HCT116 (cell line): ENCODE measurements around the gene KCNN3. TPM values are rescaled to one million over a fixed set of nuclear protein-coding genes. Genes with fewer than 3 reads are reported as not detected.

Experiments
- ATAC-seq: fragments of 200-7000 bp; cut with Tn5 transposase; 2 replicates; pipeline ENCODE4 v1.9.1; 2020; ENCODE audit warnings: mild to moderate bottlenecking, moderate library complexity
- BruUV-seq: library from RNA; stranded (reverse); fragments of 400-500 nt; replicated peaks from 2 replicates; lab custom pipeline; 2021; lab: Mats Ljungman, UMichigan
- CTCF ChIA-PET: fragments of 300-600 bp; sonication (Branson Sonifier 250); formaldehyde crosslinking; loops from one replicate; lab custom pipeline; 2021; ENCODE audit warnings: antibody characterized with exemption; lab: Charles Lee
- POLR2A ChIA-PET: fragments of 300-600, 350-600 bp; sonication (Branson Sonifier 250); formaldehyde crosslinking; loops from one replicate; lab custom pipeline; 2021; ENCODE audit warnings: antibody characterized with exemption; lab: Charles Lee
- RAD21 ChIA-PET, 2 experiments: fragments of 300-600 bp; sonication (Branson Sonifier 250); formaldehyde crosslinking; loops; one replicate each; lab custom pipeline; 2023; ENCODE audit warnings: low total read pairs in 2 of 2; ENCODE audit not compliant: uncharacterized antibody in 2 of 2, unreplicated experiment in 2 of 2, low non-redundant PET in 1 of 2; lab: Charles Lee
- DNase-seq: peaks from one replicate; pipeline ENCODE4 v3.0.0-alpha.2; 2010; ENCODE audit warnings: low read depth, low spot score
- H2AFZ ChIP-seq: fragments of 200-600 bp; shearing (Covaris generic), sonication (generic); 2 replicates; pipeline ENCODE4 v1.6.1; 2017; ENCODE audit warnings: low read depth, mixed run types, mixed read lengths, antibody characterized with exemption, low read length; ENCODE audit not compliant: poor library complexity, severe bottlenecking
- H3K27ac ChIP-seq: 2 replicates; pipeline ENCODE4 v1.5.1; 2012; ENCODE audit warnings: low read depth, low read length
- H3K27me3 ChIP-seq: fragments of 200-600 bp; sonication (generic); 2 replicates; pipeline ENCODE4 v1.6.1; 2016; ENCODE audit warnings: mixed run types, low read length, mixed read lengths; ENCODE audit not compliant: insufficient read depth
- H3K36me3 ChIP-seq, 2 experiments: fragments of 200-500 bp in 1 of 2; fragments of 200-600 bp in 1 of 2; sonication (Bioruptor generic) in 1 of 2; sonication (generic) in 1 of 2; 2 replicates each; pipeline versions ENCODE4 v1.5.1 to v1.6.1; 2014 to 2016; ENCODE audit warnings: low read length in 2 of 2, inconsistent platforms in 1 of 2, mixed read lengths in 1 of 2, mixed run types in 1 of 2; ENCODE audit not compliant: insufficient read depth in 2 of 2, control insufficient read depth in 1 of 2
- H3K4me1 ChIP-seq, 2 experiments: fragments of 200-600 bp in 1 of 2; sonication (generic) in 1 of 2; 2 replicates each; pipeline versions ENCODE4 v1.5.1 to v1.6.1; 2012 to 2017; ENCODE audit warnings: low read length in 2 of 2, inconsistent platforms in 1 of 2, mild to moderate bottlenecking in 1 of 2, mixed read lengths in 1 of 2, mixed run types in 1 of 2, moderate library complexity in 1 of 2; ENCODE audit not compliant: insufficient read depth in 2 of 2, control insufficient read depth in 1 of 2
- H3K4me2 ChIP-seq: fragments of 200-600 bp; sonication (generic); 2 replicates; pipeline ENCODE4 v1.6.1; 2017; ENCODE audit warnings: mixed run types, low read length, mixed read lengths
- H3K4me3 ChIP-seq, 2 experiments: fragments of 200-600 bp in 1 of 2; sonication (generic) in 1 of 2; replicated peaks in 1 of 2; 2 replicates each; pipeline ENCODE4 v1.5.1; 2011 to 2016; ENCODE audit warnings: low read length in 2 of 2, control low read depth in 1 of 2, low read depth in 1 of 2, mild to moderate bottlenecking in 1 of 2, mixed read lengths in 1 of 2, mixed run types in 1 of 2
- H3K79me2 ChIP-seq: fragments of 200-600 bp; sonication (generic); 2 replicates; pipeline ENCODE4 v1.6.1; 2017; ENCODE audit warnings: mild to moderate bottlenecking, mixed run types, low read length, moderate library complexity, mixed read lengths; ENCODE audit not compliant: insufficient read depth
- H3K9ac ChIP-seq: fragments of 200-600 bp; sonication (generic); 2 replicates; pipeline ENCODE4 v1.6.1; 2016; ENCODE audit warnings: low read length, mixed read lengths
- H3K9me2 ChIP-seq: fragments of 200-600 bp; sonication (generic), shearing (Covaris generic); 2 replicates; pipeline ENCODE4 v1.6.1; 2017; ENCODE audit warnings: mixed run types, mild to moderate bottlenecking, moderate library complexity; ENCODE audit not compliant: insufficient read depth
- H3K9me3 ChIP-seq, 2 experiments: fragments of 200-500 bp in 1 of 2; fragments of 200-600 bp in 1 of 2; sonication (Bioruptor generic) in 1 of 2; sonication (generic) in 1 of 2; 2 replicates each; pipeline ENCODE4 v1.6.1; 2014 to 2017; ENCODE audit warnings: low read length in 2 of 2, mixed read lengths in 2 of 2, inconsistent platforms in 1 of 2, low read depth in 1 of 2, mild to moderate bottlenecking in 1 of 2, mixed run types in 1 of 2, moderate library complexity in 1 of 2; ENCODE audit not compliant: control insufficient read depth in 1 of 2, insufficient read depth in 1 of 2
- H4K20me1 ChIP-seq: fragments of 200-600 bp; sonication (generic), shearing (Covaris generic); 2 replicates; pipeline ENCODE4 v1.6.1; 2017; ENCODE audit warnings: mixed run types, mild to moderate bottlenecking, moderate library complexity; ENCODE audit not compliant: insufficient read depth
- ATF3 ChIP-seq: IDR thresholded peaks from 2 replicates; pipeline ENCODE4 v1.6.1; 2012
- CBX3 ChIP-seq: IDR thresholded peaks from 2 replicates; pipeline ENCODE4 v1.6.1; 2012; ENCODE audit warnings: low read depth
- CEBPB ChIP-seq: IDR thresholded peaks from 2 replicates; pipeline ENCODE4 v1.6.1; 2012; ENCODE audit warnings: low read depth
- ELF1 ChIP-seq: IDR thresholded peaks from 2 replicates; pipeline ENCODE4 v1.6.1; 2012; ENCODE audit warnings: low read depth, borderline replicate concordance
- EZH2 ChIP-seq: fragments of 200-600 bp; sonication (generic); IDR thresholded peaks from 2 replicates; pipeline ENCODE4 v1.6.1; 2017; ENCODE audit warnings: antibody characterized with exemption, mixed run types
- EZH2phosphoT487 ChIP-seq: fragments of 200-600 bp; IDR thresholded peaks from 2 replicates; pipeline ENCODE4 v1.6.1; 2018; ENCODE audit warnings: antibody characterized with exemption, borderline replicate concordance
- JUND ChIP-seq: IDR thresholded peaks from 2 replicates; pipeline ENCODE4 v1.6.1; 2012
- MAX ChIP-seq: IDR thresholded peaks from 2 replicates; pipeline ENCODE4 v1.6.1; 2012
- POLR2A ChIP-seq: IDR thresholded peaks from 2 replicates; pipeline ENCODE4 v1.7.0; 2011; ENCODE audit warnings: borderline replicate concordance; ENCODE audit not compliant: insufficient read depth, insufficient read length; ENCODE audit errors: extremely low read depth
- TCF7L2 ChIP-seq: IDR thresholded peaks from 2 replicates; pipeline ENCODE4 v1.7.0; 2011; ENCODE audit warnings: borderline replicate concordance, inconsistent platforms; ENCODE audit not compliant: insufficient read depth, insufficient read length; ENCODE audit errors: extremely low read depth
- ZFX ChIP-seq: fragments of 450-650 bp; IDR thresholded peaks from 2 replicates; pipeline ENCODE4 v1.6.1; 2017
- intact Hi-C: fragments of 100-400 bp; cut with micrococcal nuclease; formaldehyde crosslinking; loops from 2 replicates; pipeline ENCODE4 v1.10.0; 2022
- total RNA-seq: library from RNA; stranded (reverse); gene quantifications from one replicate; pipeline ENCODE4 v1.2.1, GENCODE V29; 2021; ENCODE audit not compliant: unreplicated experiment

The KCNN3 gene
- total RNA-seq, 1 experiment from 2014 or later: 1.1 TPM

GRCh38 chr1:154745750-154746425 is 124.2 kb downstream of the KCNN3 start:
- no peak for TF ChIP-seq ATF3
- no peak for TF ChIP-seq ELF1
- TF ChIP-seq EZH2: no peak
- no peak for TF ChIP-seq CEBPB
- no peak for TF ChIP-seq ZFX
- no peak for TF ChIP-seq EZH2phosphoT487
- TF ChIP-seq JUND: no peak
- no peak for TF ChIP-seq MAX
- TF ChIP-seq TCF7L2: no peak
- no peak for TF ChIP-seq CBX3
- no peak for TF ChIP-seq POLR2A
- intact Hi-C loops: loop anchor here (5.0 kb wide), 1 partner anchor 264 kb away; no protein-coding TSS in a partner anchor
- Histone ChIP-seq H3K4me3 (no peak overlapping the region), H4K20me1 (no peaks in the 10 kb centered on the region), H3K27ac (no peak overlapping the region), H3K36me3 (no peaks in the 10 kb centered on the region), H3K79me2 (no peaks in the 10 kb centered on the region), H3K4me2 (no peak overlapping the region), H2AFZ (no peak overlapping the region), H3K9ac (no peak overlapping the region), H3K27me3 (peaks cover 3% of the 10 kb centered on the region; the same call in 1 of the 2 replicates), H3K9me3 (no peaks in the 10 kb centered on the region), H3K4me1 (peaks cover 0 to 8% of the 10 kb centered on the region in 2 experiments; a peak in 1 of 4 replicates), H3K9me2 (no peaks in the 10 kb centered on the region)
- ChIA-PET POLR2A (no interaction called here), CTCF (no interaction called here), RAD21 (no interaction called here)
- ATAC-seq (no peak), DNase-seq (no peak)
- BruUV-seq: no TSS peak
